ENCODE data around the gene TBC1D9B. TPM values are rescaled to one million over a fixed set of nuclear protein-coding genes. Genes with fewer than 3 reads are reported as not detected.

Gene TBC1D9B
- polyA plus RNA-seq, 3 donors, result 89.8 to 96.2 (median 92.6) TPM

Other genes starting within 250 kb of the TBC1D9B start
- gene CBY3, start 226.9 kb downstream of the TBC1D9B start, polyA plus RNA-seq (ENCODE audit: insufficient read length in 3 of 3), result under 1 TPM; 0.28 to 0.65 (median 0.33) TPM
- 100 to 1,000 TPM; 577 to 669 (median 627) TPM for gene CANX, start 208.9 kb downstream of the TBC1D9B start, polyA plus RNA-seq (ENCODE audit: insufficient read length in 3 of 3)
- gene MAML1, start 175.1 kb downstream of the TBC1D9B start, polyA plus RNA-seq (ENCODE audit: insufficient read length in 3 of 3), result 10 to 100 TPM; 35.6 to 39.5 (median 38.1) TPM
- 1 to 10 TPM; 2.0 to 2.6 (median 2.3) TPM for gene LTC4S, start 113.9 kb downstream of the TBC1D9B start, polyA plus RNA-seq (ENCODE audit: insufficient read length in 3 of 3)
- 100 to 1,000 TPM; 171 to 187 (median 176) TPM for gene MGAT4B, start 101.0 kb downstream of the TBC1D9B start, polyA plus RNA-seq (ENCODE audit: insufficient read length in 3 of 3)
- 10 to 100 TPM; 85.1 to 96.5 (median 86.4) TPM for gene SQSTM1, start 87.0 kb downstream of the TBC1D9B start, polyA plus RNA-seq (ENCODE audit: insufficient read length in 3 of 3)
- 10 to 100 TPM; 27.2 to 29.8 (median 29.1) TPM for gene MRNIP, start 49.1 kb downstream of the TBC1D9B start, polyA plus RNA-seq (ENCODE audit: insufficient read length in 3 of 3)
- gene RNF130, start 163.9 kb upstream of the TBC1D9B start, polyA plus RNA-seq (ENCODE audit: insufficient read length in 3 of 3), result 10 to 100 TPM; 69.1 to 72.3 (median 72.2) TPM